HG02588 (cell line): ENCODE data around the gene PDGFRB.
"Not testable (repeated sequence)": the region's sequence is repeated elsewhere in the genome, so short reads cannot be mapped to it uniquely, and the experiment has no call there.

ENCODE experiments used
- ATAC-seq: cut with Tn5 transposase; IDR thresholded peaks from one replicate; pipeline ENCODE4 v1.9.1; 2021; ENCODE audit warnings: mild to moderate bottlenecking, moderate library complexity; ENCODE audit not compliant: unreplicated experiment

PDGFRB gene

DNA sequence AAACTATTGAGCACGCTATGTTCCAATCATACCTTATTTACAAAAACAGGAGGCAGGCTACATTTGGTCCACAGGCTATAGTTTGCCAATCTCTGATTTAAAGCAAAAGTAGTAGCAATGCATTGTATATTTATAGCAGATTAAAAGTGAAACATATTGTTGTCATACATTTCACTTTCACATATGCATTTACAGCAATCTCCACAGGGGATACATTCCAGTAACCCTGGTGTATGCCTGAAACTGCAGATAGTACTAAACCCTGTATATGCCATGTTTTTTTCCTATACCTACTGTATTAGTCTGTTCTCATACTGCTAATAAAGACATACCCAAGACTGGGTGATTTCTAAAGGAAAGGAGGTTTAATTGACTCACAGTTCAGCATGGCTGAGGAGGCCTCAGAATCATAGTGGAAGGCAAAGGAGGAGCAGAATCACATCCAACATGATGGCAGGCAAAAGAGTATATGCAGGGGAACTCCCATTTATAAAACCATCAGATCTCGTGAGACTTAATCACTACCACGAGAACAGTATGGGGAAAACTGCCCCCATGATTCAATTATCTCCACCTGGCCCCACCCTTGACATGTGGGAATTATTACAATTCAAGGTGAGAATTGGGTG lies 63.4 kb downstream of the PDGFRB start:
- ATAC-seq = no peak

DNA sequence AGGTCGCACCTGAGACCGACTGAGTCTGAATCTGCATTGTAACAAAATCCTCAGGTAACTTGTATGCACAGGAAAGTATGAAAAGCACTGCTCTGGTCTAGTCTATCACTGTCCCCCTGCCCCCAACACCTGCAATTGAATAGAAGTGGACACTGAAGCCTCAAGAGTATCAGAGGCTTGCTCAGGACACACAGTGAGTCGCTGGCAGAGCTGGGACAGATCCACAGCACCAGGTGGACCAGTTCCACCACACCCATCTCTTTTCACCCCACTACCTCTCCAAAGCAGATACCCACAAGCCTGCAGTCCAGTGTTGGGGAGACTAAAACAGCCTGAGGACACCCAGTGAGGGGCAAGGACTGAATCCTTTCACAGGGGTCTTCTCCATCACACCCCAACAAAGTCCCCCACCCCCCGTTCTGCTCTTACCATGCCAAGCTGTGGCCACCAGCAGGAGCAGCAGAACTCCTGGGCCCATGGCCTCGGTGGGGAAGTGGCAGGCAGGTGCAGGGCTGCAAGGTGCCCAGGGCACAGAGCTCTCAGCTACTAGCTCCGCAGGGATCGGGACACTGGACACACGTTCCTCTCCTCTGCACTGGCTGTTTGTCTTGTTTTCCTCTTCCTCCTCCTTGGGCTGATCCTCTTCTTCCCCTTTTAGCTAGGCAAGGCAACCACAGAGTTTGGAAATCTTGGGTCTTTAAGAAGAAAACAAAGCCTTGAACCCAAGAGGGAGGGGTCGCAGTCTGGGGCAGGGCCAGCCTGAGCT lies 69.5 kb downstream of the PDGFRB start, which contains the start of gene CSF1R:
Gene CSF1R (minus strand): TSS at position 605 of the 766 bp plus-strand sequence. CDS start 127 bp downstream, at position 478.
- no peak for ATAC-seq

DNA sequence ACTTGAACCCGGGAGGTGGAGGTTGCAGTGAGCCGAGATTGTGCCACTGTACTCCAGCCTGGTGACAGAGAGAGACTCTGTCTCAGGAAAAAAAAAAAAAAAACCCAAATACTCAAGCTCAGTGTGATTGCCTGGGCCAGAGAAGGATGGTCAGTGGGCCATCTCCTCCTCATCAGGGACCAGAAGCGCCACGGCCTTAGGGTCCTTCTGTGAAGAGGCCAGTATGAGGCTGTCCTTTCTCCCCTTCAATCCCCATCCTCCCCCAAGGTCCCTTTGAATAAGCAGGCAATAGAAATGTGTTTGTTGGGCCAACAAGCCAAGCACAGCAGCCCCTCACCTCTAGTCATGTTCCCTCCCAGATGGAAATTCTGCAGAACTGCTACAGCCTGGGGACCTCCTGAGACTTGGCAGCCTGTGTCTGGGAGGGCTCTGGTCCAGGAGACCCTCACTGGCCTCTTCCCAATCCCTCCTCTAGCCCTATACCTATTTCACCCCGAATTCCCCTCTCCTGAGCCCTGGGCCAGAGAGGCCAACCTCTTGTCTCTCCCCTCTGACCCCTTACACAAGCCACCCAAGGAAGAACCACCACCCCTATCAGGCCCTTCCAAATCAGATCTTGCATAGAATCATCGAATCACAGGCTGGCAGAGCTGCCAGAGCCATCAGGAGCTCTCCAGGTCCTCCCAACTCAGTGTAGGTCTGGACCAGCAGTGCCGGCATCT lies 70.3 kb downstream of the PDGFRB start:
- no peak for ATAC-seq

DNA sequence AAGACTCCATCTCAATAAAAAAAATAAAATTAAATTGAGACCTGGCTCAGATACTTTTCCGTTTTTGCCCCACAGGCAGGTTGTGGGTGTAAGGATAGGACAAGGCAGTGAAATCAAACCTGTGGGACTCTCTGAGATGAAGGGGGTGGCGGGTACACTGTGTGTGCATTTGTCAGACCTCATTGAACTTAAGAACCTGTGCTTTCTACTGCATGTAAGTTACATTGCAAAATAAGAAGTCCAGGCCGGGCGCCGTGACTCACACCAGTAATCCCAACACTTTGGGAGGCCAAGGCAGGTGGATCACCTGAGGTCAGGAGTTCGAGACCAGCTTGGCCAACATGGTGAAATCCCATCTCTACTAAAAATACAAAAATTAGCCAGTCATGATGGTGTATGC lies 70.9 kb downstream of the PDGFRB start:
- not testable (repeated sequence) for ATAC-seq

DNA sequence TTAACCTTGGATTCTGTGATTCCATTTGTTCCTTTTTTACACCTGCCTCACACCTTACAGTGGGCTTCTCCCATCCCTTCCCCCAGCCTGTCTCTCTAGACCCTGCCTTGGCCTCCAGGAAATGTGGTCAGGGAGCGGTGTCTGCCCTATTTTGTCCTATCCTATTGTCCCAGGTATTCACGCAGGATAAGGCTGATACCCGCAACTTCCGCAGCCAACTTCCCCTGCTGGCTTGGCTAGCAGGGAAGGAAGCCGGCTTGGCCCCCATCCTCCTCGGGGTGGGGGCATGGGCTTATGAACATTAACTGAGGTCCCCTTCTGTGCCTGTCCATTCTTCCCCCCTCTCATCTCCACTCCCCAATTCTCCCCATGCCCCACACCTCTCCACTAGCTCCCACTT lies 72.8 kb downstream of the PDGFRB start:
- no peak for ATAC-seq

DNA sequence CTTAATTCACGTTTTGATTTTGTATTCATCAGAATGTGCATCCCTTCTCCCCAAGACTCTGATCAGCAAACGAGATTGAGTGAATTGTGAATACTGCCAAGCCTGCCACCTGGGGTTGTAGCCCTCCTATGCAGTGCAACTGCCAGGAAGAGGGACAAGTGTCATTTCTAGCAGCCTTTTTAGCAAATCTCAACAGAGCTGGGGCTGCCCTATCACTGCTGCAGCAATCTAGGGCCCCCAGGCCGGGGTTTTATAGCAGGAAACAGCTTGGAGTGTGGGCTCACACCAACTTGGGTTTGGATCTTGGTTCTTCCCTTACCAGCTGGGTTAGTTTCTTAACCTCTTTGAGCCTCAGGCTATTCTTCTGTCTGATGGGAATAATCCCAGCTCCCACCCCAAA lies 73.3 kb downstream of the PDGFRB start:
- no peak for ATAC-seq

DNA sequence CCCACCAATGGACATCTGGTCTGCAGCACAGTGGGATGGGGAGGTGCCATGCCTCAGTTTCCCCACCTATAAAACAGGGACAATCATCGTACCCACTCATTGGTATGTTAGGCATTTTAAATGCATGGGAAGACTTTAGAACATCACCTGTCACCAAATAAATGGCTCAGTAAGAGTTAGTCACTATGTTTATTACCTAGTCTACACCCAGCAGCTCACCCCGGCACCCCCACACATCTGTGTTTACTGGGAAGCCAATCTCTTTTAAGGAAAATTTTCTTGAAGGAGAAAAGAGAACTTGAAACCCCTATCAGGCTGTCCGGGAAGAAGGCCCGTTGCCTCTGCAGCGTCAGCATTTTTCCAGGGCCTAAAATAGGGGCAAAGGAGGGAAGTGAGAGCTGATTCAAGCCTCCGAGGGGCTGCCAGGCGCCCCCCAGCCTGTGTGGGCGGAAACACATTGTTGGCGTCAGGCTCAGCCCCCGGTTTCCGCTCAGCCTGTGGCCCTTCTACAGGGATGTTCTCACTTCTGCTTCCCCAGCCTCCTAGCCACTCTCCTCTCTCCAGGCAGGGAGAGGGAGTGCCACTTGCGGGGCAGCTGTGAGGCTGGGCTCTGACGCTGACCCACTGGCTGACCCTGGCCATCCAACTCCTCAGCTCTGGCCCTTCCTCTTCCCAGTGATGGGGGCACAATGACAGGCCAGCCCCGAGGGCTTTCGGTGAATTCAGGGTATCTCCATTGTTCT lies 73.9 kb downstream of the PDGFRB start:
- ATAC-seq = peak; percentile 81

DNA sequence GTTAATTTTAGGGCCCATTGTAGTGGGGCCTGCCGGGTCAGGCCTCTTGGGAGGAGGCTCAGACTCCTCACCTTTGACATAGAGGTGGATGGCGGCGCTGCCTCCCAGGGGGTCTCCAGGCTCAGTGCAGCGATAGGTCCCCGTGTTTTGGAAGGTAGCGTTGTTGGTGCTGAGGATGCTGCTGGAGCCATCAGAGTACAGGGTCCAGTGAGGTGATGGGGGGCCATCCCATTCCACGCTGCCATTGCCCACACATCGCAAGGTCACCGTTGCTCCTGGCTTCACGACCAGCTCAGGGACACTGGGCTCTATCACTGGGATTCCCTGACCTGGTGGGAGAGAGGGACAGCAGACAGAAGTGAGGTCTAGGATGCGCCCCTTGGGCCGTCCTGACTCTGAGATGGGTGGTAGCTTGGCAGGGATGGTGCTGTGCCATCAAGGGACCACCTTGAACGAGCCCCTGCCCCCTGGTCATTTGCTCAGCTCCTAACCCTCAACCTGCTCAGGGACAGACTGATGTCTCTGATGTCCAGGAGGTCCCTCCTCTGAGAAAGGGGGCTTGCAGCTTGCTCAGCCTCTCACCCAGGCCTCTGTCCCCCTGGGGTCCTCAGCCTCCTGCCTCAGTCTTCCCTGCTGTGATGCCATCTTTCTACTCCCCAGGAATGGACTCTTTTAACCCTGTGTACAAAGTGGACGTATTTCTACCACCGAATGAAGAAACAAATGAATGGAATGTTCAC lies 74.8 kb downstream of the PDGFRB start:
- ATAC-seq = no peak

DNA sequence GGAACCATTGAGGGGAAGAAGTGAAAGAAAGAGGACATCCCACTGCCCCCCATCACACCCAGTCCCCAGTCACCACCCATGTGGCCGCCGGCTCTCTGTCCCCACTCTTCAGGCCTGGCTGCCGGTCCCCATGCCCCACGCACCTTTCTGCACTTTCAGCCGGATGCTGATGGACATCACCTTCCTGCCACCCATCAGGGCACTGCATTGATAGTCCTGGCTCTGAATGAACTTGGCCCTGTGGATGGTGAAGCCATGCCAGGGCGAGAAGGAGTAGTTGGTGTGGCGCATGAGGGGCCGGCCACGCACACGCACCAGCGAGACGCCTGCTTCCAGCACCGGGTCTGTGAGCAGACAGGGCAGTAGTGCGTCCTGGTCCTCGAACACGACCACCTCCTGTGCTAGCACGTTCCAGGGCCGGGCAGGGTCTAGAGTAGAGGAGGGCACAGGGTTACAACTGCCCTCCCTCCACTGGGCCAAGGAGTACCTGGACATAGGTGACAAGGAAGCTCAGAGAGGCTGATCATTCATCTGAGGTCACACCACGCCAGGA lies 75.7 kb downstream of the PDGFRB start:
- ATAC-seq = no peak

DNA sequence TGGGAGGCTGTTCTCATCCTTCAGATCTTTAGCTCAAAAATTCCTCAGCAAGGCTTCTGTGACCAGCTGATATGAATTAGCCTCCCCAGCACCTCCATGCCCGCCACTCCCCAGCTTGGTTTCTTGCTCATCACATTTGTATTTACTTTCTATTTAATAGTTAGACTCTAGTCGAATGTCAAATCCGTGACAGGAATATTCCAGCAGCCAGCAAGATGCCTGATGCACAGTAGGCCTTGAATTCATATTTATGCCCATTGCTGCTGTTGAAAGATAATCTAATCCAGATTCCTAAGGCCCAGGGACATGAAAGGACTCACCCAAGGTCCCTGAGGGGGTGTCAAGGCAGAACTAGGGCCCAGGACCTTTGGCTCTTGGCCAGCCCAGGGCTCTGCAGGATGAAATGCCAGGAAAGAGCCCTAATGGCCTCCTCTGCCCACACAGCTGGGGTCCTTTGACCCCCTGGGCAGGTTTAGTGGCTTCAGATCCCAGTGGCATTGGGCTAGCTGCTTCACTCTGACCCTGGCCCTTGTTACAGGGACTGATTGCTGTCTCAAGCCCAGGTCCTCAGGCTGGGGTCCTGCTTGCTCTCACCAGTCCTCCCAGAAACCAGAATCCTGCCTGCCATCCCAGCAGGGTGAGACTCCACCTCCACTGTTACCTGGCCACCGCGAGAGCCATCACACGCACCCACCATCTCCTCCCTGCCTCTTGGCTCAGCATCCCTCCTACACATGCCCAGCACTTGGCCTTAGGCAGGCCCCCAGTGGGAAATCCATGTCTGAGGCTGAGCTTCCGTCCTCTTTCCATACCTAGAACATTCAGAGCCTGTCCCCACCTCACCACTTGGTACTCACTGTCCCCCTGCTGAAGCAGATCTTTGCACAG lies 76.6 kb downstream of the PDGFRB start:
- ATAC-seq = no peak

DNA sequence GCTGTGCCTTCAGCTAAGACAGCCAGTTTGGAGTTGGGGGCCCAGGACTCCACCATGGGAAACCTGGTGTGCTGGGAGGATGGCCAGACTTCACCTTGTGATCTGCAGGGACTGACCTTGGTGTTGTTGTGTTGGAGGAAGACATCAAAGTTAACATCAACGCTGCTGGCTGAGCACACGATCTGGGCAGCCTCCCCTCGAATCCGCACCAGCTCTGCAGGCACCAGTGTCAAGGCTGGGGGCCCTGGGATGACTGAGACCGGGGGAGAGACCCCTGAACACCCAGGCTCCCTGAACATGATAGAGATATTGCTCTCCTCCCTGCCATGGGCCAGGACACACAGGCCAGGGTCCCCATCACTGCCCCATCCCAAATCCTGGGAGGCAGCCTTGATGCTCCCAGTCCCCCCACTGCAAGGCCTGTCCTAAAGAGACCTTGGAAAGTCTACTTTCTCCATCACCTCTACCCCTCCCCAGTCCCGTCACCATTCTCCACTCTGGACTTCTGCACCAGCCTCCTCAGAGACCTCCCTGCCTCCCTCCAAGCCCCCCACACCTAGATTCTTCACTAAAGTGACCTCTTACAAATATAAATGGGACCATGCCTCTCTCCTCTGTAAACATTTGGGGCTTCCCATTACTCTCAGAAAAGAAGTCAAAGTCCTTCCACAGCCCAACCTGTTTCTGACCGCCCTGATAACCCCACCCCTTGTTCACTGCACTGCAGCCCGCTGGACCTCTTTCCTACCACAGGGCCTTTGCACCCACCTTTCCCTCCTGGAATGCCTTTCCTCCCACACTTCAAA lies 77.4 kb downstream of the PDGFRB start:
- no peak for ATAC-seq

DNA sequence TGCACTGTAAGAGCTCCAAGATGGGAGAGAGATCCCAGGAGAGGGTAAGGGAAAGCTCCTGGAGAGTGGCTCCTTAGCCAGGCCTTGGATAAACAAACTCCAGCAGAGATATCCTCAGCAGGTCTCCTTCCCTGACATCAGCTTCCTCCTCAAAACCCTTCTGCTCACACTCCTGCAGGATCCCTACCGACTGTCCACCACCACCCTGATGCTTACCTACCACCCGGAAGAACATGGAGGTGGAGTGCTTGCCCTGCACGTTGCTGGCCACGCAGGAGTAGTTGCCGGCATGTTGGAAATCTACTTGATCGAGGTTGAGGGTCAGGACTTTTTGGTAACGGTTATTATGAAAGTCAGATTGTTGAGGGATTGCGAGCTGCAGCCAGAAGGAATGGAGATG lies 78.6 kb downstream of the PDGFRB start:
- no peak for ATAC-seq

DNA sequence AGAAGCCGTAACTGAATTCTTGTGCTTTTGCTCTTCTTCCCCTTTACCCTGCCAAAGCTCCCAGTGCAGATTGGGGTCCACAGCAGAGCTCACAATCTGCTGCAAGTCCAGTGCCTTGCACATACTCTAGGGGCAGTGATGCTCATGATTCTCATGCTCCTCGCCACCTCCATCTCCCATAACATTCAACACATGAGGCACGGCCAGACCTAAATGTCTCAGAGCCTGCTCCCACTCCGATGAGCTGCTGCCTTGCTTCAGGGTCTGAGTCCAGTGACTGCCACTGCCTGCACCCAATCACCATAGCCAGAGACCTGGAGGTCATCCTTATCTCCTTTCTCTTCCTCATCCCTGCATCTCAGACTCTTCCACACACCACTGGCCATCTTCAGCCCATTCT lies 79.8 kb downstream of the PDGFRB start:
- ATAC-seq = no peak

DNA sequence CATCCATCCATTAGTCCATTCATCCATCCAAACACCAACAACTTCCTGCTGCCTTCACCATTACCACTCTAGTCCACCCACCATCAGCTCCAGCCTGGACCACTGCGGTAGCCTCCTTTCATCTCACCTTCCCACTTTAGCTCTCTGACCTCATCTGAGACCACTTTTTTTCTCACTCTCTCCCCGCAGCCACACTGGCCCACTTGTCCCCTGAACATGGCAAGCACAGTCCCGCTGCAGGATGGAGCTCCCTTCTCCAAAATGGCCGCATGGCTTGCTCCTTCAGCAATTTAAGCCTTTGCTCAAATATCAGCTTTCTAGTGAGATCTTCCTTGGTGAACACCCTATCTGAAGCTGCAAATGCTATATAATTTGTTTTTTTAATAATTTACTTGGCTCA lies 80.4 kb downstream of the PDGFRB start:
- ATAC-seq = no peak

DNA sequence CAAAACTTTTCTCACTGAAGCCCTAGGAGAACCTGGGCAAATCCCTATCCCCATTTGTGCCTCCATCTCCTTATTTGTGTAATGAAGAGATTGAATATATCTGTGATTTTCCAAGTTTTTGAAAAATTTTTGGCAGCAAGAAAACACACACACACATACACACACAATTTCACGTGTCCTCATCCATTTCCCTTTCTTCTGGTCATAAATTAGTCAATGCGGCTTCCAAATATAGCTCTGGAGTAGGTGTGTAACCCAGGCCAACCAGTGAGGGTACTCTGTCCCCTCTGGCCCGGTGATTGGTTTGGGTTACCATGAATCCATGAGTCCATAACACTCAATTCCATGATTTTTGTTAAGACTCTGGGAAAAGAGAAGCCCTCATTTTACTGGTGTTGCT lies 82.0 kb downstream of the PDGFRB start:
- no peak for ATAC-seq

DNA sequence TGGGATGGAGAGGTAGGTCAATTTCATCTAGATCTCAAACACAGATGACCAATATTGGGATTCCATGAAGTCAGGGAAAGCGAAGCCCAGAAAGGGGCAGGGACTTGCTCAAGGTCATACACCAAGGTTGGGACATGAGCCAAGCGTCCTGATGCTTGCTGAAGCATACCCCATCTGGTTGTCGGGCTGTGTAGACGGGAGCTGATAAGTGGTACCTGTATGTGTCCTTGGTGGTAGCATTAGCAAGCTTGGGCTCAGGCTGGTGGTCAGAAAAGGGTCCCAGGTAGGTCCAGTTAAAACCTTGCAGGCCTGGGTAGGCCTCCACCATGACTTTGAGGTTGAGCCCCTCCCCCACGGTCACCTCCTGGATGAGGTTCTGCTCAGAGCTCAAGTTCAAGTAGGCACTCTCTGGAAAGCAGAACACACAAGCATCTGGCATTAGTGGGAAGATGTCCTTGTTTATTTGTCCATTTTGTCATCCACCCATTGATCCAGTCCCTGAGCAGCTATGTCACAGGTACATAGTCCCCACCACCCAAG lies 82.5 kb downstream of the PDGFRB start:
- ATAC-seq = no peak

DNA sequence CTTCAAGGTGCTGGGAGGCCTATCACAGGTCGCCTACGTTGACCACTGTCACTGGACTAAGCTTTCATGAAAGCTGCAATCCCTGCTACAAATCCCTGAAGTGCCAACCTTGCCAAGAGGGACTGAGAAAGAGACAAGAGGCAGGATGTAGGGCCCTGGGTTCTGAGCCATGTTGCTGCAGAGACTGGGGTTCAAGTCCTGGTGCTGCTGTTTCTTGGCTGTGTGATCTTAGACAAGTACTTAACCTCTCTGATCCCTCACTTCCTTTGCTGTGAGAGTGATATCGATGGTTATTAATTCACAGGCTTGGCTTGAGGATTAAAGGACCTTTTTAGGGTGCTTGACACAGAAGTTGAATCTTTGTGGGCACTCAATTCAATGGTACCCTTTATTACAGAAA lies 84.8 kb downstream of the PDGFRB start:
- no peak for ATAC-seq
